GM12891 (cell line): ENCODE data around the gene XKR3.

ENCODE experiments used
- PAX5 ChIP-seq: IDR thresholded peaks from 2 replicates; pipeline ENCODE4 v1.6.1; 2011; ENCODE audit warnings: low read length, moderate library complexity, mild to moderate bottlenecking; ENCODE audit not compliant: insufficient read depth, severe bottlenecking
- POLR2A ChIP-seq: IDR thresholded peaks from 2 replicates; pipeline ENCODE4 v1.6.1; 2011; ENCODE audit warnings: low read depth, low read length, control low read depth
- POLR2AphosphoS5 ChIP-seq: IDR thresholded peaks from 2 replicates; pipeline ENCODE4 v1.6.1; 2011; ENCODE audit warnings: low read depth, low read length, control low read depth
- POU2F2 ChIP-seq: IDR thresholded peaks from 2 replicates; pipeline ENCODE4 v1.6.1; 2011; ENCODE audit warnings: low read depth, mild to moderate bottlenecking, control low read depth, low read length, moderate library complexity
- SPI1 ChIP-seq: IDR thresholded peaks from 2 replicates; pipeline ENCODE4 v1.6.1; 2011; ENCODE audit warnings: low read depth, low read length, control low read depth
- TAF1 ChIP-seq: IDR thresholded peaks from 2 replicates; pipeline ENCODE4 v1.6.1; 2011; ENCODE audit warnings: low read depth, low read length, control low read depth

- TF ChIP-seq POLR2A (no peak), SPI1 (no peak), TAF1 (no peak), PAX5 (no peak), POLR2AphosphoS5 (no peak), POU2F2 (no peak)
Observed at GRCh38 chr22:16854631-16855030, 29.4 kb upstream of the XKR3 start.
